Measurements from ENCODE around the gene B4GALNT4.
"Not testable (repeated sequence)": the region's sequence is repeated elsewhere in the genome, so short reads cannot be mapped to it uniquely, and the experiment has no call there.

Gene B4GALNT4

GRCh38 chr11:369336-370018 is at the start of gene B4GALNT4:
B4GALNT4 (plus strand) TSS chr11:369499; CDS start chr11:369804, 305 bp downstream.
- DNase-seq = peak; percentile 43

- DNase-seq = not testable (repeated sequence)
Measured at GRCh38 chr11:319888-320273, 49.4 kb upstream of the B4GALNT4 start.

GRCh38 chr11:324156-324555 is 45.1 kb upstream of the B4GALNT4 start:
- DNase-seq = no peak

- not testable (repeated sequence) for DNase-seq
Measured at GRCh38 chr11:324593-325517, 44.4 kb upstream of the B4GALNT4 start.

- DNase-seq = no peak
Measured at GRCh38 chr11:325796-326591, 43.3 kb upstream of the B4GALNT4 start.

- DNase-seq = no peak
Measured at GRCh38 chr11:326592-326841, 42.8 kb upstream of the B4GALNT4 start.

- DNase-seq = no peak
Measured at GRCh38 chr11:326842-327580, 42.3 kb upstream of the B4GALNT4 start.

GRCh38 chr11:327581-327923 is 41.7 kb upstream of the B4GALNT4 start:
- DNase-seq = no peak

GRCh38 chr11:328012-328411 is 41.3 kb upstream of the B4GALNT4 start:
- no peak for DNase-seq

- DNase-seq = not testable (repeated sequence)
Measured at GRCh38 chr11:328516-329100, 40.7 kb upstream of the B4GALNT4 start.

- no peak for DNase-seq
Measured at GRCh38 chr11:329886-330253, 39.4 kb upstream of the B4GALNT4 start.

GRCh38 chr11:330307-330693 is 39.0 kb upstream of the B4GALNT4 start:
- DNase-seq = no peak

GRCh38 chr11:330694-331357 is 38.5 kb upstream of the B4GALNT4 start:
- no peak for DNase-seq

GRCh38 chr11:331358-332060 is 37.8 kb upstream of the B4GALNT4 start:
- DNase-seq = no peak

- no peak for DNase-seq
Measured at GRCh38 chr11:332651-333480, 36.4 kb upstream of the B4GALNT4 start.

- not testable (repeated sequence) for DNase-seq
Measured at GRCh38 chr11:333616-334263, 35.6 kb upstream of the B4GALNT4 start.

- DNase-seq = no peak
Measured at GRCh38 chr11:334264-334994, 34.9 kb upstream of the B4GALNT4 start.

- DNase-seq = no peak
Measured at GRCh38 chr11:335779-336658, 33.3 kb upstream of the B4GALNT4 start.

All from NCI-H2227 treated with DMSO at 0.1 percent for 48 hours (cell line).